Bone marrow (tissue), 2 donors: Measurements from ENCODE around the gene PPP1R14C.

Experiments used
- DNase-seq, 2 donors: peaks; one replicate each; lab custom pipeline; 2025; lab: John Stamatoyannopoulos, UW

The PPP1R14C gene

DNA sequence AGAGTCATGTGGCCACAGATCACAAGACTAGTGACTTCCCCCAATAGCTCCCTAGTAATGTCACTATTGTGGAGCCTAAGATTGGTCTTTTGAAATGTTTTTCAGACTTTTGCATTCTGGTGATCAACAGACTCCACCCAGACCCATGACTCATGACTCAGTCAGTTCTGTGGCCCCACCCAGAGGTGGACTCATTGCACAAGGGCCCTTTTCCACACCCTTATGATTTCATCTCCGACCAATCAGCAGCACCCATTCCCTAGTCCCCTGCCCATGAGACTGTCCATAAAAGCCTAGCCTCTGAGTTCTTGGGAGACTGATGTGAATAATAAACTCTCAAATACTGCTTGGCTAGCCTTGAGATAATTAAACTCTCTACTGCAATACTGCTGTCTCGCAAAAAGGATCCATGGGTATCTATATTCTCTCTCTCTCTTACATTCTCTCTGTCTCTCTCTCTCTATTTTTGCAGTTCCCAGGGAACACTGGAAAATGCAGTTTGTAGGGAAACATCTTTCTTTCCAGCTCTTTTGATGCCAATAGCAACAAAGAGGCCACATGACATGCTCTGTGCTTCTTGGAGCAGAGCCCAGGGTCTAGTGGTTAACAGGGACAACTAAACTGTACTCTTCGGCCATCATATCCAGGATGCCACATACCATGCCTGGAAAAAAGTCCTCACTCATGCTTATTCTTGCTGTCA is 154.6 kb downstream of the PPP1R14C start:
- DNase-seq, result no peak

- DNase-seq, result no peak
Observed at GRCh38 chr6:150298030-150298380, 155.2 kb downstream of the PPP1R14C start.

DNA sequence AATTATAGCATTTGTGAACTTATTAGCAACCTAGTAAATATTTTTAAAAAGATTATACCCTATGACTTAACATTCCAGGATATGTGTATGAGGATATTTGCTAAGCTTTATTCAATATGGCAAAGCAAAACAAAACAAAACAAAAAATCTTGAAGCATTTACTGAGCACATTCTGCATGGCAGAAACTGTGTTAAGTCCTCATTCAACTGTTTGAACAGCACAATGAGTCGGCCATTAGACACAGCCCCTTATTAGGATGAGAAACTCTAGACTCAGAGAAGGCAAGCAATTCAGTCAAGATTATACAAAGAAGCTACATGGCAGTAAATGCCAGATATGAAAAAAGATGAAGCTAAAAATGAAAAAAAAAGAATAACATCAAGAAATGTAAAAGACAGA is 155.8 kb downstream of the PPP1R14C start:
- no peak for DNase-seq
